ENCODE data around the gene DTNB.
A peak's percentile ranks its signal among the peaks of the same experiment; 100 is the strongest.

The DTNB gene

GRCh38 chr2:25363733-25364132 is 309.6 kb downstream of the DTNB start:
- Mint-ChIP-seq H3K4me1 (peaks cover 25% of the 10 kb centered on the region), H3K36me3 (ENCODE audit: insufficient read depth) (peaks cover 15% of the 10 kb centered on the region), H3K27me3 (no peaks in the 10 kb centered on the region), H3K9me3 (no peaks in the 10 kb centered on the region), H3K4me3 (peak overlapping the region; percentile 92), H3K27ac (ENCODE audit: low read depth) (no peak overlapping the region)
- DNase-seq (ENCODE audit: low spot score in 2 of 2) (no peak), ATAC-seq (replicated peaks; ENCODE audit: extremely low read depth, poor library complexity, severe bottlenecking) (no peak)

GRCh38 chr2:25362434-25363145 is 310.8 kb downstream of the DTNB start:
- no peaks in the 10 kb centered on the region for H3K9me3 Mint-ChIP-seq
- peak overlapping the region; percentile 92 for H3K4me3 Mint-ChIP-seq
- H3K27ac Mint-ChIP-seq (ENCODE audit: low read depth): peak overlapping the region; percentile 96
- DNase-seq (ENCODE audit: low spot score in 2 of 2): peak; percentile 40 to 55
- ATAC-seq (replicated peaks; ENCODE audit: extremely low read depth, poor library complexity, severe bottlenecking): peak; percentile 82
- peaks cover 14% of the 10 kb centered on the region for H3K36me3 Mint-ChIP-seq (ENCODE audit: insufficient read depth)
- no peaks in the 10 kb centered on the region for H3K27me3 Mint-ChIP-seq
- peaks cover 25% of the 10 kb centered on the region for H3K4me1 Mint-ChIP-seq

DNA sequence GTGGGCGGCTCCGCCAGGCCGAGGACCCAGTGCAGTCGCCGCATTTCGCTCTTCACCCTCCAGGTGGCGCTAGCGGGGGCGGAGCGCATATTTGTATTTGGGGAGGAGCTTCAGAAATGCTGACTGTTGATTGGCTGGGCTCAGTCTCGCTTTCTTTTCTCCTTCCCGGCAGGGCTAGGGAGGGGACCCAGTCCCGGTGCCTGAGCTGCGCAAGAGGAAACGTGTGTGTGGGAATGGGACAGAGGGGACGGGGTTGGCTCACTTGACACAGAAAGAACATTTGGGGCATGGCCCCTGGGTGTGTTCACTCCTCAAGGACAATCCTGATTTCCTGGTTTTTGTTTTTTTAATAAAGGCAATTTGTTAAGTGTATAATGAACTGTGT is 311.3 kb downstream of the DTNB start:
- Mint-ChIP-seq H3K36me3 (ENCODE audit: insufficient read depth) (peaks cover 14% of the 10 kb centered on the region), H3K9me3 (no peaks in the 10 kb centered on the region), H3K27me3 (no peaks in the 10 kb centered on the region), H3K27ac (ENCODE audit: low read depth) (peak overlapping the region; percentile 96), H3K4me1 (peaks cover 25% of the 10 kb centered on the region), H3K4me3 (peak overlapping the region; percentile 92)
- ATAC-seq (replicated peaks; ENCODE audit: extremely low read depth, poor library complexity, severe bottlenecking) (peak; percentile 92), DNase-seq (ENCODE audit: low spot score in 2 of 2) (peak; percentile 92 to 99)

GRCh38 chr2:25361261-25362048 is 311.9 kb downstream of the DTNB start:
- peak overlapping the region; percentile 96 for H3K27ac Mint-ChIP-seq (ENCODE audit: low read depth)

DNA sequence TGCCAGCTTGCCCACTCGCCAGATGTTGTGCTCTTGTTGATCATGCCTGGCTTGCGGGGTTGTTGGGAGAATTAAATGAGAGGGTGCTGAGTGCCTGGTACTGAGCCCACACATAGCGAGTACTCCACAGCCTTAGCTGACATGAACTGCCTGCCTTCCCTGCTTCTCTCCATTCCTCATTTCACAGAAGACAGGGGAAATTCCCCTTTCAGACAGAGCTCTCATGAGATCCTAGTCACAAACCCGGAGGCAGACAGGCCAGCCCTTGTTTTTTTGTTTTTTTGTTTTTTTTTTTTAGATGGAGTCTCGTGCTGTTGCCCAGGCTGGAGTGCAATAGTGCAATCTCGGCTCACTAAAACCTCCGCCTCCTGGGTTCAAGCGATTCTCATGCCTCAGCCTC is 314.5 kb downstream of the DTNB start:
- Mint-ChIP-seq H3K36me3 (ENCODE audit: insufficient read depth) (peaks cover 14% of the 10 kb centered on the region), H3K4me3 (no peak overlapping the region), H3K27ac (ENCODE audit: low read depth) (no peak overlapping the region), H3K4me1 (peaks cover 16% of the 10 kb centered on the region), H3K9me3 (no peaks in the 10 kb centered on the region), H3K27me3 (peaks cover 15% of the 10 kb centered on the region)
- ATAC-seq (replicated peaks; ENCODE audit: extremely low read depth, poor library complexity, severe bottlenecking) (no peak), DNase-seq (ENCODE audit: low spot score in 2 of 2) (no peak)

More at GRCh38 chr2:25361261-25362048, 311.9 kb downstream of the DTNB start:
- Mint-ChIP-seq H3K4me1 (peaks cover 25% of the 10 kb centered on the region), H3K27me3 (no peaks in the 10 kb centered on the region), H3K4me3 (peak overlapping the region; percentile 92), H3K9me3 (no peaks in the 10 kb centered on the region), H3K36me3 (ENCODE audit: insufficient read depth) (peaks cover 14% of the 10 kb centered on the region)
- DNase-seq (ENCODE audit: low spot score in 2 of 2) (no peak), ATAC-seq (replicated peaks; ENCODE audit: extremely low read depth, poor library complexity, severe bottlenecking) (no peak)

DNA sequence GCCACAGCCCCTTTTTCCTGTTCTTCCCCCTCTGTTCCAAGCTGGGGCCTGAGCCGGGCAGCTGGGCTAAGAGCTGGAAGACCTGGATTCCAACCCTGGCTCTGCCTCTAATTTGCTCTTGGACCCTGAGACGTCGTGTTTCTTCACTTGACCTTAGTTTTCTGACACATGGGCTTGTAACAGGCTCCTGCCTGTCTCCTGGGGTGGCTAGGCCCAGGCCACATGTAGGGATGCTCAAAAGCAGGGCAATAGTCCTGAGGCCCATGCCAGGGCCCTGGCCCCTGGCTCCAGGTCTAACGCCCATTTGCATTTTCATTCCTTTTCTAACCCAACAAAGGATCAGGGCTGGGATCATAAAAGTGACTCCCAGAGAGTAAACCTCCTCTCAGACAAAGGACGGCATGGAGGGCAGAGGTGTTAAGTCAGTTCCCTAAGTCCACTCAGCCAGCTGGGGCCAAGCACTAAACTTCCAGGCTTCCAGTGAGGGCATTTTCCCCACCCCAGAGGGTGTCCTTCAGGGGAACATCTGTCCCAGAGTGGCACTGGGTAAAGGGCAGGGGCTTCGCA is 315.0 kb downstream of the DTNB start:
- DNase-seq (ENCODE audit: low spot score in 2 of 2) (no peak), ATAC-seq (replicated peaks; ENCODE audit: extremely low read depth, poor library complexity, severe bottlenecking) (no peak)
- Mint-ChIP-seq H3K4me1 (peaks cover 13% of the 10 kb centered on the region), H3K36me3 (ENCODE audit: insufficient read depth) (peaks cover 14% of the 10 kb centered on the region), H3K27ac (ENCODE audit: low read depth) (no peak overlapping the region), H3K9me3 (no peaks in the 10 kb centered on the region), H3K4me3 (no peak overlapping the region), H3K27me3 (peaks cover 17% of the 10 kb centered on the region)

DNA sequence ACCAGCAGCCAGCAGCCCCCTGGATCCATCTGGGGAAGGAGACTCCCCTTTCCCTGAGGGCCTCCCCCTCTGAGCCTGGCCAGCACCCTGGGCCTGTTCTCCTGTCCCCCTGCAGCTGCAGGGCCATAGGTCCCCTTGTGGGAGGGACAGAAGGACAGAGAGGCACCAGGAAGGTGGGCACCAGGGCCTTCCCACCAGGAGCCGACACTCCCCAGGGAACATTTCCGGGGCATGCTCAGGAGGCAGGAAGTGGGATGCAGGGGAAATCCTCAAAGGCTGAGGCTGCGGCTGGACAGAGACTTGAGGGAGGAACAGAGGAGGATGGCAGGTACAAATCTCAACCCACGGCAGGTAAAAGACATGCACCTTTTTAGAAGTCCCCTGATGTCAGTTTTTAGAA is 317.3 kb downstream of the DTNB start:
- DNase-seq (ENCODE audit: low spot score in 2 of 2) (no peak), ATAC-seq (replicated peaks; ENCODE audit: extremely low read depth, poor library complexity, severe bottlenecking) (no peak)
- H3K4me3 Mint-ChIP-seq: no peak overlapping the region
- peaks cover 5% of the 10 kb centered on the region for H3K4me1 Mint-ChIP-seq
- H3K9me3 Mint-ChIP-seq: no peaks in the 10 kb centered on the region
- H3K36me3 Mint-ChIP-seq (ENCODE audit: insufficient read depth): peaks cover 2% of the 10 kb centered on the region
- H3K27me3 Mint-ChIP-seq: peaks cover 28% of the 10 kb centered on the region
- H3K27ac Mint-ChIP-seq (ENCODE audit: low read depth): no peak overlapping the region

DNA sequence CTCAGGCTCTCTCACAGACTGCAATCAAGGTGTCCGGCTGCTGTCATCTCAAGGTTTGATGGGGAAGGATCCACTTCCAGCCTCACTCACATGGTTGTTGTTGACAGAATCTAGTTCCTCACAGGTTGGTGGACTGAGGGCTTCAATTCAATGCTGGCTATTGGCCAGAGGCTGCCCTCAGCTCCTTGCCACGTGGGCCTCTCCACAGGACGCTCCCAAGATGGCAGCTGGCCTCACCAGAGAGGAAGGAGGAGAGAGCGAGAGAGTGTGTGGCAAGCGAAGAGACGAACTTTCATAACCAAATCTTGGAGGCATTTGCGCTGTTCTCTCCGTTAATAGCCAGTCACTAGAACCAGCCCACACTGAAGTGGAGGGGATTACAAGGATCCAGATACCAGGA is 318.1 kb downstream of the DTNB start:
- Mint-ChIP-seq H3K27ac (ENCODE audit: low read depth) (no peak overlapping the region), H3K4me1 (peaks cover 5% of the 10 kb centered on the region)

GRCh38 chr2:25354116-25354515 is 319.3 kb downstream of the DTNB start:
- Mint-ChIP-seq H3K4me1 (peaks cover 5% of the 10 kb centered on the region), H3K36me3 (ENCODE audit: insufficient read depth) (peaks cover 2% of the 10 kb centered on the region), H3K27ac (ENCODE audit: low read depth) (no peak overlapping the region), H3K9me3 (no peaks in the 10 kb centered on the region), H3K4me3 (no peak overlapping the region), H3K27me3 (peaks cover 28% of the 10 kb centered on the region)
- DNase-seq (ENCODE audit: low spot score in 2 of 2) (no peak), ATAC-seq (replicated peaks; ENCODE audit: extremely low read depth, poor library complexity, severe bottlenecking) (no peak)

More for the DNA sequence above, 318.1 kb downstream of the DTNB start:
- ATAC-seq (replicated peaks; ENCODE audit: extremely low read depth, poor library complexity, severe bottlenecking) (no peak), DNase-seq (ENCODE audit: low spot score in 2 of 2) (no peak)
- H3K9me3 Mint-ChIP-seq: no peaks in the 10 kb centered on the region
- no peak overlapping the region for H3K4me3 Mint-ChIP-seq
- H3K36me3 Mint-ChIP-seq (ENCODE audit: insufficient read depth): peaks cover 2% of the 10 kb centered on the region
- peaks cover 28% of the 10 kb centered on the region for H3K27me3 Mint-ChIP-seq

DNA sequence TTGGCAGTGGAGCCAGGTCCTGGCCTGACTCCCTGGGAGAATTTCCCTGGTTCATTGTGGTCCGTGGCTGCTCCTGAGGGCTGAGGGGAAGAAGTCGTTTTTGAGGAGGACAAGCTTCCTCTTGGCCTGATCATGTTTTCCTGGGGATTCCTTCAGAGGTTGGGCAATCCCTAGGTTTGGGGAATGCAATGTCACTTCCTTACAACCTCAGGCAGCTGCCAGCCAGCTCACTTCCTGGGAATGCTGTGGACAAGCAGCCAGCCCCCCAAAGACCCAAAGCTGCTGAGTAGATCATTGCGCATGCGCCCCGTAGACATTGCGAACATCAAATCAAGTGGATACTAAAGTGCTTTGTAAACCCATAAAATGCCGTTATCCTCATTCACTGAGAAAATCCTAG is 324.0 kb downstream of the DTNB start:
- peaks cover 19% of the 10 kb centered on the region for H3K27me3 Mint-ChIP-seq
- no peaks in the 10 kb centered on the region for H3K36me3 Mint-ChIP-seq (ENCODE audit: insufficient read depth)
- no peak overlapping the region for H3K4me3 Mint-ChIP-seq
- no peaks in the 10 kb centered on the region for H3K9me3 Mint-ChIP-seq
- no peak overlapping the region for H3K27ac Mint-ChIP-seq (ENCODE audit: low read depth)
- DNase-seq (ENCODE audit: low spot score in 2 of 2) (no peak), ATAC-seq (replicated peaks; ENCODE audit: extremely low read depth, poor library complexity, severe bottlenecking) (no peak)
- peaks cover 11% of the 10 kb centered on the region for H3K4me1 Mint-ChIP-seq

GRCh38 chr2:25347846-25348245 is 325.5 kb downstream of the DTNB start:
- H3K4me1 Mint-ChIP-seq: peaks cover 11% of the 10 kb centered on the region

DNA sequence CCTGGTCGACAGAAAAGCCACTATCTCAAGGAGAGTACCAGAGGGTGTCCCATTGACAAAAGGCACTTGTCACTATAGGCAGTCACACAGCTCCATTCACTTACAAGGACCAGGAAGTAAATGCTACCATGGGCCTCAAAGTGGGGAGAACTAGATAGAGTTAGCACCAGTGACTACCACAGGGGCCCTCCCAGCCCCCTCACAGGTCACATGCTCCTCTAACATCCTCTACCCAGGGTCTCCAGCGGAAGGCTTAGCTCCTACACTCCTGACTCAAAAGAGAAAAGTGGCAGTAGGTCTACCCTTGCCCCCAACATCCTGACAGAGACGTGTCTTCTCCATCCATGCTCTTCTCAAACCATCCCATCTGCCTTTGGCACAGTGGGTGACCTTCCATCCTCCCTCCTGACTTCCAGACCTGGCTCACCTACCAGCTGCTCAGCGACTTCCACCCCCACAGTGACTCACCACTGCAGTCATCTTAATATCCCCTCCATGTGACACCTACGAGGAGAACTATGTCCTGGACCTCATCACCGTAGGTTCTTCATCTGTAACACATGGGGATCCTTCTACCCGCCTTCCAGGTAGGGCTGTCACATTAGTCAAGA is 326.1 kb downstream of the DTNB start:
- Mint-ChIP-seq H3K4me3 (no peak overlapping the region), H3K4me1 (peaks cover 6% of the 10 kb centered on the region), H3K27me3 (peaks cover 4% of the 10 kb centered on the region), H3K36me3 (ENCODE audit: insufficient read depth) (peaks cover 4% of the 10 kb centered on the region), H3K9me3 (no peaks in the 10 kb centered on the region), H3K27ac (ENCODE audit: low read depth) (no peak overlapping the region)
- DNase-seq (ENCODE audit: low spot score in 2 of 2) (no peak), ATAC-seq (replicated peaks; ENCODE audit: extremely low read depth, poor library complexity, severe bottlenecking) (no peak)

More at GRCh38 chr2:25347846-25348245, 325.5 kb downstream of the DTNB start:
- no peak overlapping the region for H3K4me3 Mint-ChIP-seq
- H3K36me3 Mint-ChIP-seq (ENCODE audit: insufficient read depth): peaks cover 3% of the 10 kb centered on the region
- DNase-seq (ENCODE audit: low spot score in 2 of 2): no peak
- ATAC-seq (replicated peaks; ENCODE audit: extremely low read depth, poor library complexity, severe bottlenecking): no peak
- no peaks in the 10 kb centered on the region for H3K9me3 Mint-ChIP-seq
- no peak overlapping the region for H3K27ac Mint-ChIP-seq (ENCODE audit: low read depth)
- peaks cover 9% of the 10 kb centered on the region for H3K27me3 Mint-ChIP-seq

Measured in central memory CD8-positive, alpha-beta T cell (primary cell).